Vagina (tissue), 2 donors: Measurements from ENCODE around the gene ITGA4. TPM values are rescaled to one million over a fixed set of nuclear protein-coding genes. Genes with fewer than 3 reads are reported as not detected.

Experiments
- DNase-seq, 2 donors: peaks; one replicate each; pipeline ENCODE4 v3.0.0-alpha.2; 2017; ENCODE audit errors: extremely low spot score in 2 of 2
- H3K27ac ChIP-seq: fragments of 200-600 bp; sonication (generic); one replicate; pipeline ENCODE4 v1.5.1; 2019
- H3K27me3 ChIP-seq: fragments of 200-600 bp; sonication (generic); one replicate; pipeline ENCODE4 v1.5.1; 2019
- H3K36me3 ChIP-seq, 2 donors: fragments of 200-600 bp; sonication (generic); one replicate each; pipeline ENCODE4 v1.5.1; 2017 to 2019
- H3K4me1 ChIP-seq: fragments of 200-600 bp; sonication (generic); one replicate; pipeline ENCODE4 v1.5.1; 2019
- H3K4me3 ChIP-seq, 2 donors: fragments of 200-600 bp; sonication (generic); 1 replicate in 1 of 2; 2 replicates in 1 of 2; pipeline ENCODE4 v1.5.1; 2016 to 2019
- H3K9me3 ChIP-seq: fragments of 200-600 bp; sonication (generic); one replicate; pipeline ENCODE4 v1.5.1; 2019
- POLR2A ChIP-seq, 2 donors: fragments of 450-650 bp; IDR thresholded peaks; one replicate each; pipeline ENCODE4 v1.6.1; 2017; ENCODE audit warnings: antibody characterized with exemption in 2 of 2, mild to moderate bottlenecking in 2 of 2, moderate library complexity in 2 of 2
- POLR2AphosphoS5 ChIP-seq, 2 donors: sonication (generic); formaldehyde crosslinking; IDR thresholded peaks; one replicate each; pipeline ENCODE4 v1.9.0; 2017; ENCODE audit warnings: antibody characterized with exemption in 2 of 2, mild to moderate bottlenecking in 2 of 2, low read depth in 1 of 2; ENCODE audit not compliant: insufficient read depth in 1 of 2
- intact Hi-C: fragments of 100-400 bp; cut with DNase I; formaldehyde crosslinking; loops from one replicate; pipeline ENCODE4 v1.15.1; 2023
- total RNA-seq: library from RNA; depleted of rRNA; stranded (reverse); fragments of >200 nt; gene quantifications from one replicate; pipeline ENCODE4 v1.2.3, GENCODE V29; 2016
- TF ChIP-seq, protein P1 (sequence below), 3 experiments: fragments of 450-650 bp in 2 of 3; fragments of 200-600 bp in 1 of 3; sonication (generic) in 1 of 3; IDR thresholded peaks; one replicate each; pipeline ENCODE4 v1.5.1; 2017 to 2019; ENCODE audit warnings: antibody characterized with exemption in 3 of 3, mild to moderate bottlenecking in 2 of 3, moderate library complexity in 2 of 3

ITGA4 gene
- total RNA-seq, 1 donor from 2014 or later: 4.9 TPM

DNA sequence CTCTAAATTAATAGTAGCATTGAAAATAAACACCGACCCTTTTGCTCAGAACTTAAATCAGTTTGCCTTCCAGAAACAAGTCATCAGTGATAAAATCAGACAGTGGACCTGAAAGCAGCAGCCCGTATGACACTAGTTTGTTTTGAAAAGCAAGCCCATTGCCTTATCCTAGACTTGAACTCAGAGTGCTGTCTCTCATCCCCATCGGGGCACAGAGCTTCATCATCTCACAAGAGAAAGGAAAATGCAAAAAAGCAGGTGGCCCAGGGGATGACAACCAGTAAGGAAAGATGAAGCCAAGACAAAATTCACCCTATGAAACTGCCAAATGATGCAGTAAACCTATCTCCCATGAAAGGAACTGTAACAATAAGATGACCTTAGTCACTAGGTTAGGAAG, 128.5 kb downstream of the ITGA4 start:
- TF ChIP-seq POLR2AphosphoS5 (IDR thresholded peaks at IDR 0.05; ENCODE audit: insufficient read depth in 1 of 2, low read depth in 1 of 2) (no peak), POLR2A (IDR thresholded peaks at IDR 0.05) (no peak)
- TF ChIP-seq, protein P1, sequence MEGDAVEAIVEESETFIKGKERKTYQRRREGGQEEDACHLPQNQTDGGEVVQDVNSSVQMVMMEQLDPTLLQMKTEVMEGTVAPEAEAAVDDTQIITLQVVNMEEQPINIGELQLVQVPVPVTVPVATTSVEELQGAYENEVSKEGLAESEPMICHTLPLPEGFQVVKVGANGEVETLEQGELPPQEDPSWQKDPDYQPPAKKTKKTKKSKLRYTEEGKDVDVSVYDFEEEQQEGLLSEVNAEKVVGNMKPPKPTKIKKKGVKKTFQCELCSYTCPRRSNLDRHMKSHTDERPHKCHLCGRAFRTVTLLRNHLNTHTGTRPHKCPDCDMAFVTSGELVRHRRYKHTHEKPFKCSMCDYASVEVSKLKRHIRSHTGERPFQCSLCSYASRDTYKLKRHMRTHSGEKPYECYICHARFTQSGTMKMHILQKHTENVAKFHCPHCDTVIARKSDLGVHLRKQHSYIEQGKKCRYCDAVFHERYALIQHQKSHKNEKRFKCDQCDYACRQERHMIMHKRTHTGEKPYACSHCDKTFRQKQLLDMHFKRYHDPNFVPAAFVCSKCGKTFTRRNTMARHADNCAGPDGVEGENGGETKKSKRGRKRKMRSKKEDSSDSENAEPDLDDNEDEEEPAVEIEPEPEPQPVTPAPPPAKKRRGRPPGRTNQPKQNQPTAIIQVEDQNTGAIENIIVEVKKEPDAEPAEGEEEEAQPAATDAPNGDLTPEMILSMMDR (IDR thresholded peaks at IDR 0.05): no peak
- H3K4me3 ChIP-seq: no peak overlapping the region
- no peaks in the 10 kb centered on the region for H3K9me3 ChIP-seq
- H3K27me3 ChIP-seq: no peaks in the 10 kb centered on the region
- no peaks in the 10 kb centered on the region for H3K4me1 ChIP-seq
- H3K27ac ChIP-seq: no peak overlapping the region
- DNase-seq: no peak
- no peaks in the 10 kb centered on the region for H3K36me3 ChIP-seq
- intact Hi-C loops: no loop called here

Other genes with a start within 250 kb of the ITGA4 start
- gene CERKL, start 199.7 kb downstream of the ITGA4 start, total RNA-seq: not detected
- not detected for gene NEUROD1, start 223.1 kb downstream of the ITGA4 start, total RNA-seq